Occipital lobe (tissue), 2 donors: ENCODE results near the gene HTR4. TPM values are rescaled to one million over a fixed set of nuclear protein-coding genes. Genes with fewer than 3 reads are reported as not detected.
"Not testable (repeated sequence)": the region's sequence is repeated elsewhere in the genome, so short reads cannot be mapped to it uniquely, and the experiment has no call there.

Experiments used
- DNase-seq: peaks from one replicate; lab custom pipeline; 2025; lab: John Stamatoyannopoulos, UW
- total RNA-seq: library from RNA; depleted of rRNA; stranded (reverse); fragments of >200 nt; gene quantifications from one replicate; pipeline ENCODE4 v1.2.3, GENCODE V29; 2014

HTR4 gene
- total RNA-seq, 1 donor from 2014 or later = 0.16 TPM

GRCh38 chr5:148539851-148540250, 114.5 kb downstream of the HTR4 start:
- no peak for DNase-seq

GRCh38 chr5:148535190-148535589, 119.1 kb downstream of the HTR4 start:
- no peak for DNase-seq

- no peak for DNase-seq
These were observed 121.2 kb downstream of the HTR4 start for GRCh38 chr5:148532969-148533670.

GRCh38 chr5:148529450-148529849, 124.9 kb downstream of the HTR4 start:
- not testable (repeated sequence) for DNase-seq

DNA sequence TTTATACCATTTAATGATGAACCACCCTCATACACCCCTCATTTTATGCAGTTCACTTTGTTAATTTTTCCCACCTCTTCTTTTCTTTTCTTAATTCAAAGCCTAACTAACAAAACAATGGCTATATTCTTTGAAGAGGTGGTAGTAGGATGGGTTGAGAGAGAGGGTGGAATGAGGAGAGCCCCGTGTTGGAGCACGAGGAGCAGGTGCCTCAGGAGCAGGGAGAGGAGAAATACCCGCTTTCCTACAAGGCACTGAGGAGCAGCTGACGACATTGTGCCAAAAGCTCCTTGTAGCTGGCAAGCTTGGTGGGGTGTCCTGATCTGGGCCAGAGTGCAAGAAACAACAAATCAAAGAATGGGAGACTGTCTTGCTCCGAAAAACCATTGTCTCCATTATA, 129.6 kb downstream of the HTR4 start:
- no peak for DNase-seq

GRCh38 chr5:148523139-148523538, 131.2 kb downstream of the HTR4 start:
- no peak for DNase-seq

GRCh38 chr5:148515460-148515859, 138.9 kb downstream of the HTR4 start:
- DNase-seq = no peak

- no peak for DNase-seq
These were observed 140.0 kb downstream of the HTR4 start for GRCh38 chr5:148514344-148514743.

DNA sequence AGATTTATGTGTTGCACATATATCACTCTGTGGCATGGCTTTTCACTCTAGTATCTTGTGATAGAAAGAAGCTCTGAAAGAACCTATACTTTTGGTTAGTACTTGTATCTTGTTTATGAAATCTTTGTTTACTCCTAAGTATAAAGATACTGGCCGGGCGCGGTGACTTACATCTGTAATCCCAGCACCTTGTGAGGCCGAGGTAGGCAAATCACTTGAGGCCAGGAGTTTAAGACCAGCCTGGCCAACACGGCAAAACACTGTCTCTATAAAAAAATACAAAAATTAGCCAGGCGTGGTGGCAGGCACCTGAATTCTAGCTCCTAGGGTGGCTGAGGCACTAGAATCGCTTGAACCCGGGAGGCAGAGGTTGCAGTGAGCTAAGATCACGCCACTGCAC, 141.8 kb downstream of the HTR4 start:
- no peak for DNase-seq

GRCh38 chr5:148511810-148512347, 142.4 kb downstream of the HTR4 start:
- no peak for DNase-seq

GRCh38 chr5:148509893-148510292, 144.4 kb downstream of the HTR4 start:
- DNase-seq = no peak

- DNase-seq = no peak
These were observed 146.7 kb downstream of the HTR4 start for GRCh38 chr5:148507648-148508047.

GRCh38 chr5:148499452-148499851, 154.9 kb downstream of the HTR4 start:
- no peak for DNase-seq

DNA sequence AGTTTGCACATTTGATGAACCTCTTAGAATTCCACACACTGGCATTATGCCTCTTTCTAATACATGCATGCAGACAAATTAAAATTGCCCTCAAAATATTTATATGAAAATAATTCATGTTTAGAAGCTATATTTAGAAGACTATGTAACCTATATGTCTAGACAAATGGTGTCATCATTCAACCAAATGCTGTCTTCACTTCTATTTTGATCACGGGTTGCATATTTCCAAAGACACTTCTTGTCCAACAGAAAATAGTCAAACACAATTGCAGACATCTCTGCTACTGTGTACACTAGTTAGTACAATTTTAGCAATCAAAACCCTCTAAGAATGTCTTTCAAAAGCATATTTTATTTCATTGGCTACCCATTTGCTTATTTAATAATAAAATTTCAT, 156.6 kb downstream of the HTR4 start:
- no peak for DNase-seq

DNA sequence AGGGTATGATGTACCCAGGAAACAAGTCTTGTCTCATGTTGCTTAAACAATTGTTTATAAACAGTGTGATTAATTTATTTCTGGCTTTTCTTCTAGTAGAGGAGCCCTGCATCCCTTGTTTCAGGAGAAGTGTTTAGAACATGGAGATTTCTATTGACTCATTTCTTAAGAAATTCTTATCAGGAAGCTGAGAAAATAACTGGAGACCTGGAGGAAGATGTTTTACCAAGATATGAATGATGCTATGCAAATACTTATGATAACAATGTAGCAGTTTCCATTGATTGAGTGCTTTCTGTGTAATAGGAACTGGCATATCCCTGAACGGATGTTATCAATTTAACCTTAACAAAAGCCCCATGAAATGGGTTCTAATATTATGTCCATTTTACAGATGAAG, 162.0 kb downstream of the HTR4 start:
- no peak for DNase-seq

DNA sequence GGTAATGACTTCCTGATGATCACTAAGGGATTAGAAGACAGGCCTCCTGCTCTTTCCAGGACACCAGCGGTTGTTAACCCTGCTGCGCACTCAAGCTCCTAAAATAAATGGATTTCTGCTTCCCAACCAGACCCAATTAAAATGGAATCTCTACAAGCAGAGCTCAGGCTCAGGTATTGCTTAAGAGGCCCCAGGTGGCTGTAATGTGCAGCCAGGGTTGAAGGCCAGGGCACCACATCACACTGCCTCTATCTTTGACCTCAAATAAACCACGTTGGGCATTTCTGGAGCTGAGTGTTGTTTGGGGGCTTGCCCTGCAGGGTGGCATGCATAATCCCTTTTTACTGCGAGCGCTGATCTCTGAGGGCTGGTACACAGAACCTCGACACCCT, 162.5 kb downstream of the HTR4 start:
- no peak for DNase-seq

- DNase-seq = no peak
These were observed 163.1 kb downstream of the HTR4 start for GRCh38 chr5:148491015-148491792.

GRCh38 chr5:148488757-148489156, 165.6 kb downstream of the HTR4 start:
- no peak for DNase-seq

DNA sequence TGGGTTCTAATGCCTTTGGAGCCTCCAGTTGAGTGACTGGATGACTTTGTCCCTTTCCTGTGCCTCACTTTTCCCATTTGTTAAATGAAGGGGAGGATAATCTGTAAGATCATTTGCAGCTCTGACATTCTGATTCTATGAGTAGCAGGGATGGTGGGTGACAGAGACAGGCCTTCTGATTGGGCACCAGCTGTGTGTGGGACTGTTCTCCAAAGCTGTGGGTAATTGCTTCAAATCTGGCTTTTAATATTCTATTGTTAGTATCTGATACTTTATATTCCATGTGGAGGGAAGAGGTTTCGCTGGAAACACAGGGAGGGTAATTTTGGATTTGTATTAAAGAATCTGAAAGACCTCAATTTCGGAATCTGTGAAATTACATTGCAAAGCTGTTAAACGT, 167.9 kb downstream of the HTR4 start:
- no peak for DNase-seq

GRCh38 chr5:148484651-148485050, 169.7 kb downstream of the HTR4 start:
- DNase-seq = no peak

DNA sequence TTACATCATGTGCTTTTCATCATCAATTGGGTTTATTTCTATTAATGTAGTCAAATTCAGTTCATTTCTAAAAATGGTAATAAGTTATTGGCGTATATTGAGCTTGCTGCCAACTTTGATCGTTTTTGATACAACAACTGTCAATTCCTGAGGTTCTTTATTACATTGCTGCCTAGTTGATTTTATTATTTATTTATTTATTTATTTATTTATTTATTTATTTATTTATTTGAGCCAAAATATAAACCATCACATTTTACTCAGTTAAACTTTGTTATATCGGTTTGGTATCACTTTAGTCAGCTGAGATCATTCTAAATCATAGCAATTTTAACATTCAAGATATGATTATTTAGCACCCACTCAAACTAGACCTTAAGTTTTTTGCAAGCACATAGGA, 170.6 kb downstream of the HTR4 start:
- DNase-seq = no peak

DNA sequence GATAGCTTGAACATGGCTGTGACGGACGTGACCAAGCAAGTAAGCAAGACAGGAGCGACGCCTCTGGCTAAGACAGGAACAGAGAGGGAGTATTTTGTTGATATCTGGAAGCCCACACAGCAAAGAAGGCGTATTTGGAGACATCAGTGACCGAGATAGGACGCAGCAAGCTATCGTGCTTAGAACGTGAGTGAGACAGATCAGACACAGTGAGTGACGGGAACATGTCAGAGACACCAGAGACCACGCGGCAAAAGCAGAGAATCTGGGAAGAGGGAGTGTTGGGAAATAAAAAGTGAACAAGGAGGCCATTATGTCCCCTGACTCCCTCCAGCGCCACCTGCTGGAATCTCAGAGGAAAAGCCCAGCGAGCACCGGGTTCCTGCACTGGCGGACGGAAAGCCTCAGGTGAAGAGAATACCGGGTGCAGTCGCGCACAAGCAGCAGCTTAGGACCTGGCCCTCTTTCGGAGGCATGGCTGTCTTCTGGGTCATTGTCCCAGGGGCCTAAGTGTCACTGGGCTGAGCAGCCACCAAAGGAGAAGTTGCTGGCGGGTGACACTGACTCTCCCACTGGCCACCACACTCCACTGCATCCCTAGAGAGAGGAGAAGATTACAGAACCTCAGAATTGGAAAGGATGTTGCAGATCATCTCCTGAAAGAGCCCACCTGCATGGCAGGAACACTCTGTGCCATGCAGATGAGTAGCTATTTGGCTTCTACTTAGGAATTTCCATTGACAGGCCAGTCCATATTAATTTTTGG, 171.4 kb downstream of the HTR4 start:
- DNase-seq = no peak
